ENCODE measurements around the gene DNAH10. TPM values are rescaled to one million over a fixed set of nuclear protein-coding genes. Genes with fewer than 3 reads are reported as not detected.
"Not testable (repeated sequence)": the region's sequence is repeated elsewhere in the genome, so short reads cannot be mapped to it uniquely, and the experiment has no call there.

DNAH10 gene
- total RNA-seq, 1 donor from 2014 or later = 0.08 TPM

- ATAC-seq (ENCODE audit: poor library complexity) (no peak), DNase-seq (no peak)
Observed at GRCh38 chr12:123782997-123783792, 21.1 kb downstream of the DNAH10 start.

GRCh38 chr12:123787466-123787865, 25.4 kb downstream of the DNAH10 start:
- ATAC-seq (ENCODE audit: poor library complexity) = no peak
- intact Hi-C loops (cut with DNase I) = no loop called here

More at GRCh38 chr12:123782997-123783792, 21.1 kb downstream of the DNAH10 start:
- intact Hi-C loops (cut with DNase I) = no loop called here

GRCh38 chr12:123788541-123788940, 26.4 kb downstream of the DNAH10 start:
- intact Hi-C loops (cut with DNase I) = no loop called here
- DNase-seq = no peak
- ATAC-seq (ENCODE audit: poor library complexity) = no peak

More at GRCh38 chr12:123787466-123787865, 25.4 kb downstream of the DNAH10 start:
- no peak for DNase-seq

- intact Hi-C loops (cut with DNase I); DNase-seq; ATAC-seq (ENCODE audit: poor library complexity): not testable (repeated sequence)
Observed at GRCh38 chr12:123789422-123789821, 27.3 kb downstream of the DNAH10 start.

- intact Hi-C loops (cut with DNase I) = no loop called here
- ATAC-seq (ENCODE audit: poor library complexity) (no peak), DNase-seq (no peak)
Observed at GRCh38 chr12:123790905-123791467, 28.9 kb downstream of the DNAH10 start.

GRCh38 chr12:123794027-123794426, 31.9 kb downstream of the DNAH10 start:
- ATAC-seq (ENCODE audit: poor library complexity) (no peak), DNase-seq (no peak)
- intact Hi-C loops (cut with DNase I) = no loop called here

GRCh38 chr12:123798518-123798917, 36.4 kb downstream of the DNAH10 start:
- intact Hi-C loops (cut with DNase I) = no loop called here
- DNase-seq (no peak), ATAC-seq (ENCODE audit: poor library complexity) (no peak)

GRCh38 chr12:123799227-123799626, 37.1 kb downstream of the DNAH10 start:
- no peak for ATAC-seq (ENCODE audit: poor library complexity)
- intact Hi-C loops (cut with DNase I) = no loop called here

GRCh38 chr12:123801573-123802178, 39.6 kb downstream of the DNAH10 start:
- no peak for ATAC-seq (ENCODE audit: poor library complexity)
- no peak for DNase-seq
- intact Hi-C loops (cut with DNase I) = no loop called here

More at GRCh38 chr12:123799227-123799626, 37.1 kb downstream of the DNAH10 start:
- no peak for DNase-seq

GRCh38 chr12:123805173-123805572, 43.1 kb downstream of the DNAH10 start:
- DNase-seq = no peak
- intact Hi-C loops (cut with DNase I) = no loop called here
- ATAC-seq (ENCODE audit: poor library complexity) = peak; percentile 41

GRCh38 chr12:123807002-123807401, 44.9 kb downstream of the DNAH10 start:
- no peak for DNase-seq
- ATAC-seq (ENCODE audit: poor library complexity) = no peak
- intact Hi-C loops (cut with DNase I) = no loop called here

- intact Hi-C loops (cut with DNase I) = no loop called here
- ATAC-seq (ENCODE audit: poor library complexity) = no peak
- no peak for DNase-seq
Observed at GRCh38 chr12:123807670-123808069, 45.6 kb downstream of the DNAH10 start.

GRCh38 chr12:123808167-123808566, 46.1 kb downstream of the DNAH10 start:
- ATAC-seq (ENCODE audit: poor library complexity) = no peak
- intact Hi-C loops (cut with DNase I) = no loop called here

GRCh38 chr12:123813349-123813748, 51.2 kb downstream of the DNAH10 start:
- DNase-seq (no peak), ATAC-seq (ENCODE audit: poor library complexity) (no peak)
- intact Hi-C loops (cut with DNase I) = no loop called here

More at GRCh38 chr12:123808167-123808566, 46.1 kb downstream of the DNAH10 start:
- no peak for DNase-seq

GRCh38 chr12:123815968-123816367, 53.9 kb downstream of the DNAH10 start:
- intact Hi-C loops (cut with DNase I) = no loop called here
- DNase-seq = no peak
- no peak for ATAC-seq (ENCODE audit: poor library complexity)

GRCh38 chr12:123816896-123817537, 54.9 kb downstream of the DNAH10 start:
- DNase-seq = no peak
- no peak for ATAC-seq (ENCODE audit: poor library complexity)
- intact Hi-C loops (cut with DNase I) = no loop called here

GRCh38 chr12:123822804-123823203, 60.7 kb downstream of the DNAH10 start:
- DNase-seq (no peak), ATAC-seq (ENCODE audit: poor library complexity) (no peak)
- intact Hi-C loops (cut with DNase I) = no loop called here

GRCh38 chr12:123828120-123828519, 66.0 kb downstream of the DNAH10 start:
- DNase-seq (no peak), ATAC-seq (ENCODE audit: poor library complexity) (no peak)
- intact Hi-C loops (cut with DNase I) = no loop called here

- no peak for ATAC-seq (ENCODE audit: poor library complexity)
- no peak for DNase-seq
- intact Hi-C loops (cut with DNase I) = no loop called here
Observed at GRCh38 chr12:123828854-123829547, 66.9 kb downstream of the DNAH10 start.
